Left lobe of liver (tissue), 2 donors: ENCODE measurements around the gene BRD2. TPM values are rescaled to one million over a fixed set of nuclear protein-coding genes. Genes with fewer than 3 reads are reported as not detected.

Experiments
- ATAC-seq: fragments of 200-7000 bp; cut with Tn5 transposase; one replicate; pipeline ENCODE4 v1.9.1; 2020; ENCODE audit warnings: mild to moderate bottlenecking, moderate library complexity
- DNase-seq: peaks from one replicate; pipeline ENCODE4 v3.0.0-alpha.2; 2020; ENCODE audit warnings: low spot score
- total RNA-seq: library from RNA; stranded (reverse); gene quantifications from one replicate; pipeline ENCODE4 v1.2.1, GENCODE V29; 2021
- donor health status: DM: no; HTN: no; CAD: no; lungs with moderate emphysema.
- donor health status: DM: no; HTN: yes; CAD: no.

BRD2 gene
- total RNA-seq, 1 donor from 2014 or later: 76.2 TPM

DNA sequence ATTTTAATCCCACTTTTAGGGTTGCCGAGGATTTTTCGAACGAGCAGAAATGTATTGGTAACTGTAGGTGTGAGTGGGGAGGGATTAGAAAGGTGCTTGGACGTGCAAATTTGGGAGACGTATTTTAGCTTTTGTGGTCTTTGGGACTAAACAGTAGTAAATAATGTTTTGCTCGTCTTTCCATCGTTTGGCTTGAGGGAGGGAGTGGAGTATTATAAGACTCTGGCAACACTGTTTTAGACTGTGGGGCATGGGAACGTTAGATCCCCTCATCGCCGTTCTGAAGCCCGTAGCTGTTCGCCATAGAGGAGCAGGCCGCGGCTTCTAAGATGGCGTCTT, 2.8 kb downstream of the BRD2 start:
- no peak for ATAC-seq
- DNase-seq: no peak

DNA sequence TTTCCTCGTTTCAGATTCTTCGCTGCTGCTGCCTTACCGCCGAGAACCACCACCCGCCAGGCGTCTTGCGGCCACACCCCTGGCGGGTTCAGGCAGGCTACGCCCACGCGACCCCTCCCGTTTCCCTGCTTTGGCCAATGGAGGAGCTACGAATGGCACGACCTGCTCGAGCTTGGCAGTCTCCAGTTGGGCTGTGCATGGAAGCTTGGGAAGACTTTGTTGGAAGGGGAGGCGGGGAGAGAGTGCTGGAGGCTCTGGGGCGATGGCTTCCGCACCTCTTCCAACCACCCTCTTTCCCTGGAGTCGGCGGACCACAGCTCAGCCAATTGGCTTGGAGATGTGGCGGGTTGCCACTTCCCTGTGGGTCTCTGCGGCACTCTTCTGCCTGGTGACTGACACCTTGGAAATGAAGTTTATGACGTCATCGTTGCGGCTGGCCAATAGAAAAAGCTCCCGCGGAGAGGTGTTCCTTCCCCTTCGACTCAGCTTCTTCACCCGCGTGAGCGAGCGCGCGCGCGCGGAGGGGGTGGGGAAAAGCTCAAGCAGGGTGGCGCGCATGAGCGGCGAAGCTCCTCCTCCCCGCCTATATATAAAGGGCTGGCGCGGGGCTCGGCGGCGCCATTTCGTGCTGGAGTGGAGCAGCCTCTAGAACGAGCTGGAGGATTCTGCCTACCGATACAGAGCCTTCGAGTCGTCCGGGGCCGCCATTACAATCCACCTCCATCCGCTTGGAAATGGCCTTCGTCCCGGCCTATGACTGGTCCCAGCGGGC, 3.4 kb downstream of the BRD2 start:
- peak; percentile 48 for ATAC-seq
- DNase-seq: peak; percentile 100

DNA sequence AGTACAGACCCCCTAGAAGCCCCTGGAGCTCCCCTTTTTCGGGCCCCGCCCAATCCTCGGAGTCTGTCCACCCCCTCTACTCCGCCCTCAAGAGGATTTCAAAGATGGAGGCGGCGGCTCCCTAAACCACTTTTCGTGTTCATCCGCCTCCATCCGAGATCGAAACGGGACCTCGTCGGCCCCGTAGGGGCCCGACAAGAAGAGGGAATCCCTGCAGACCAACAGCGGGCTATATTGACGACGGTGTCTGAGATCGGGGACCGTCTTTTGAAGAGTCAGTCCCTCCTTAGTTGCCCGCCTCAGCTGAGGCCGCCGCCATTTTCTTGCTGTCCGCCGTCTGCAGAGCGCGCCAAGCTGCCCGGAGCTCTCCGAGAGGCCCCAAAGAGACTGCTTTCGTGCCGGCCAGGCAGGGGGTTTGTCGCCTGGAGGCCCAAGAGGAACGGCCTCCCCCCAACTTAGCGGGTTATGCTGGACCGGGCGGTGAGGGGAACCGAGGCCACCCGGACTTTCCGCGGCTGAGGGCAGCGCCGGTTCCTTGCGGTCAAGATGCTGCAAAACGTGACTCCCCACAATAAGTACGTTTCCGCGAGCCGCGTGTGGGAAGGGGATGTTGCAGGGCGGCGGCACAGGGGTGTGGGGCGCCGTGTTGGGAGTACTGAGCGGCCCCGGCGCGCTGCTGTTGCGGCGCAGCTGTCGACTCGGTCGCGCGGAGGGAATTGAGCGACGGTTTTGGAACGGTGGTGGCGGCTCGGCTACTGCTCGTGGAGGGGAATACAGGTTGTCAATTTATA, 4.2 kb downstream of the BRD2 start:
- peak; percentile 63 for DNase-seq
- ATAC-seq: no peak

DNA sequence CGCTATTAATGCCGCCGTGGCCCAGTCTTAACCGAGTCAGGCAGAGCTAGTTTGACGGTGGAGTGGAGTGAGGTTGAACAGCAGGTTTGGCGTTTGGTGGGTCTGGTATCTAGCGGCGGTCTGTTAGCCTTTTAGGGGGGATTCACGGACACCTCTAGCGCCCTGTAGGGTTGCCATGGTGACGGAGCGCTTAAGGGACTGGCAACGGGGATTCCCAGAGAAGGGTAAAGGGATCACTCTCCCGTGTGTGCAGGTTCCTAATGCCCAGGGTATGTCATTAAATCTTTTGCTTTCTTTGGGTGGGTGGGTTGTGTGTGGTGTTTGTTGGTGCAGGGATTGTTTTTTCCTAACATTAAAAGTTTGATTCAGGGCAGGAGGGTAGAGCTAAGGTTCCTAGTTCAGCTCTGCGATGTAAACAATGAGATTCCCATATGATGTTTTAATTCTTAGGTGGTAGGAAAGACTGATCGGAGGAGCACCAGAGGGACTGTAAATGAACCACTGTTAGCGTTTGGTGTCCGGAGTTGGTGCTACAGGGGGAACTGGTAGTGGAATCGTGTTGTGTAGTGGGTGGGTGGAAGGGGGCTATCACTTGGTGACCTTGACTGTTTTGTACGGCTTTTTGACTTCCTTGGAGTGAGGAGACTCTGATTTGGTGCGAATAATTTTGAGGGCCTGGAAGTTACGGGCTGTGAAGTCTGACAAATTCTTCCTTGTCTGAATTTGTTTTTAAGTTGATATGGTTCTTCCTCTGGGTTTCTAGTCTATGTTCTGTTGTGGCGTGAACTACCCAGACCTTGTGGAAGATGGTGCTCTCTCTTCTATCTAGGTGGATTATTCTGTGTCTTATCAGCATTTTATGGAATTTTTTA, 5.0 kb downstream of the BRD2 start:
- ATAC-seq (no peak), DNase-seq (no peak)

DNA sequence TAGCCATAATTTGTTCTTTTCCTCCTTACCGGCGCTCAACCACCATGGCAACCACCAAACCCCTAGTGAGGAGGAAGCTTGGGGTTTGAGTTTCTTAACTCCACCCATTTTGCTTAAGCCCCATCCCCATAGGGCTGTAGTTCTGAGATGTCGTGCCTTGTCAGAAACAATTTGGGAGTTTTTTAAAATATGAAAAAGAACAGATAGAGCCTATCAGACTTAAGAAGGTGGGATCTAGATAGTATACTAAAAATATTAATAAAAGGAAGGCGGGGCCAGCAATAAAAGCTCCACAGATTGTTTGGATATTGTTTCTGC, 5.6 kb downstream of the BRD2 start:
- ATAC-seq (no peak), DNase-seq (no peak)

DNA sequence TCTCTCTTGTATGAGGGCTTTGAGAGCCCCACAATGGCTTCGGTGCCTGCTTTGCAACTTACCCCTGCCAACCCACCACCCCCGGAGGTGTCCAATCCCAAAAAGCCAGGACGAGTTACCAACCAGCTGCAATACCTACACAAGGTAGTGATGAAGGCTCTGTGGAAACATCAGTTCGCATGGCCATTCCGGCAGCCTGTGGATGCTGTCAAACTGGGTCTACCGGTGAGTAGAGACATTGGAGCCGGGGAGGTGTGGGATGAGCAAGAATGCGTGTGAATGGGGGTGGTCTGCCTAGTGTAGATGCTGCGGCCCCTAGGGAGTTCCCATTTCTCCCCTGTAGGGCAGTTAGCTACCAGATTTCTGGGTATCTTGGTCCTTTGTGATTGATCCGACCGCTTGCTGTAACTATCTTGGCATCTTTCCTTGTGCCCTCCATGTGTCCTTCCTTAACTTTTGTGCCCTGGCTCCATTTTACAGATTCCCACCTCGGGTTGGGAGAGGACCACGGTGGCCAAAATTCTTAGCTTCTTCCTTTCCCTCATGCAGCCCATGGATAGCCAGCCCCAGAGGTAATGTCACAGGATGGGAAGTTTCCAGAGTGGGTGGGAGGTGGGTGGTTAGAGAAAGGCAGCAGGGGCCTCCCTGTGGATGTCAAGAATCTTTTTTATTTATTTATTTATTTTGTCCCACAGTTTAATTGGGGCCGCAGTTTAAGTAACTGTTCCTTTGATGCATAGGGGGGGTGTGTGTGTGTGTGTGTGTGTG, 6.3 kb downstream of the BRD2 start:
- DNase-seq (no peak), ATAC-seq (no peak)

DNA sequence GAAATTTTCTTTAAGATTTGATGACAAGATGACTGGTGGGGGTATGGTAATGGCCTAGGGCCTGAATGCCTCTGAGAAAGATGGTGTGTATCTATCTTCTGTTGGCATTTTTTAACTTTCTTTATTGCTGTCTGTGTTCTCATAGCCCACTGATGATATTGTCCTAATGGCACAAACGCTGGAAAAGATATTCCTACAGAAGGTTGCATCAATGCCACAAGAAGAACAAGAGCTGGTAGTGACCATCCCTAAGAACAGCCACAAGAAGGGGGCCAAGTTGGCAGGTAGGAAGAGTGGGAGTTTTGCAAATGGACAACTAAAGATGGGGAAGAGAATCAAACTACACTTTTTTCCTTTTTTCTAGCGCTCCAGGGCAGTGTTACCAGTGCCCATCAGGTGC, 7.5 kb downstream of the BRD2 start:
- no peak for DNase-seq
- ATAC-seq: no peak

DNA sequence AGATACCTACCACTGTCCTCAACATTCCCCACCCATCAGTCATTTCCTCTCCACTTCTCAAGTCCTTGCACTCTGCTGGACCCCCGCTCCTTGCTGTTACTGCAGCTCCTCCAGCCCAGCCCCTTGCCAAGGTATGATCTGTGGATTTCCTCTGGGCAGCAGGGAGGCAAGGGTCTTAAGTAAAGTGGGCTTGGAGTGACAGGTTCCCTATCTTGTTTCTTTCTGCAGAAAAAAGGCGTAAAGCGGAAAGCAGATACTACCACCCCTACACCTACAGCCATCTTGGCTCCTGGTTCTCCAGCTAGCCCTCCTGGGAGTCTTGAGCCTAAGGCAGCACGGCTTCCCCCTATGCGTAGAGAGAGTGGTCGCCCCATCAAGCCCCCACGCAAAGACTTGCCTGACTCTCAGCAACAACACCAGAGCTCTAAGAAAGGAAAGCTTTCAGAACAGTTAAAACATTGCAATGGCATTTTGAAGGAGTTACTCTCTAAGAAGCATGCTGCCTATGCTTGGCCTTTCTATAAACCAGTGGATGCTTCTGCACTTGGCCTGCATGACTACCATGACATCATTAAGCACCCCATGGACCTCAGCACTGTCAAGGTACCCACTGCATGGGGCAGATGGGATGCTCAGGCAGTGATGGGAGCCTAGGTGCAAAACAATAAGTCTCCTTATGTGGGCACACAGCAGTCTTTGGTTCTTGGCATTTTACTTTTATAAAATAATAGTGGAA, 8.1 kb downstream of the BRD2 start:
- ATAC-seq: no peak
- no peak for DNase-seq

DNA sequence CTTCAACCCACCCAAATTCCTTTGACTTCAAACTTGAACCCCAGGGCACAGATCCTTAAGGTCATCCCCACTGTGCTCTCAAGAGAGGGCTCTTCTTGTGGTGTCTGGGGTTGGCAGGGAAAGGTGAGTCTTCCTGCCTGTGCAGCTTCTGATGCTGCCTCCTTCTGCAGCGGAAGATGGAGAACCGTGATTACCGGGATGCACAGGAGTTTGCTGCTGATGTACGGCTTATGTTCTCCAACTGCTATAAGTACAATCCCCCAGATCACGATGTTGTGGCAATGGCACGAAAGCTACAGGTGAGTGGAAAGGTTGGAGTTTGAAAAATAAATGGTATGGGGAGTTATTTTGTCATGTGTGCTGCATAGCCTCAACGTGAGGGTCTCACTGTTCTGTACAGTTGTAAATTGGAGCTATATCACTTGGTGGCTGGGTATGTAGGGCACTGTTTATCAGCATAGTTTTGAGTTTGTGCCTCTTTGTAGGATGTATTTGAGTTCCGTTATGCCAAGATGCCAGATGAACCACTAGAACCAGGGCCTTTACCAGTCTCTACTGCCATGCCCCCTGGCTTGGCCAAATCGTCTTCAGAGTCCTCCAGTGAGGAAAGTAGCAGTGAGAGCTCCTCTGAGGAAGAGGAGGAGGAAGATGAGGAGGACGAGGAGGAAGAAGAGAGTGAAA, 9.0 kb downstream of the BRD2 start:
- DNase-seq (no peak), ATAC-seq (no peak)

DNA sequence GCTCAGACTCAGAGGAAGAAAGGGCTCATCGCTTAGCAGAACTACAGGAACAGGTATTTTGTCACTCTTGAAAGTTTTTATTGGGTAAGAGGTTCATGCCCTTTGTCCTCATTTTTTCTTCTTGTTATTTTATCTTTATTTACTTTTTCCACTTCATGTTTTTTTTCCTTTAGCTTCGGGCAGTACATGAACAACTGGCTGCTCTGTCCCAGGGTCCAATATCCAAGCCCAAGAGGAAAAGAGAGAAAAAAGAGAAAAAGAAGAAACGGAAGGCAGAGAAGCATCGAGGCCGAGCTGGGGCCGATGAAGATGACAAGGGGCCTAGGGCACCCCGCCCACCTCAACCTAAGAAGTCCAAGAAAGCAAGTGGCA, 9.5 kb downstream of the BRD2 start:
- ATAC-seq (peak; percentile 22), DNase-seq (no peak)

DNA sequence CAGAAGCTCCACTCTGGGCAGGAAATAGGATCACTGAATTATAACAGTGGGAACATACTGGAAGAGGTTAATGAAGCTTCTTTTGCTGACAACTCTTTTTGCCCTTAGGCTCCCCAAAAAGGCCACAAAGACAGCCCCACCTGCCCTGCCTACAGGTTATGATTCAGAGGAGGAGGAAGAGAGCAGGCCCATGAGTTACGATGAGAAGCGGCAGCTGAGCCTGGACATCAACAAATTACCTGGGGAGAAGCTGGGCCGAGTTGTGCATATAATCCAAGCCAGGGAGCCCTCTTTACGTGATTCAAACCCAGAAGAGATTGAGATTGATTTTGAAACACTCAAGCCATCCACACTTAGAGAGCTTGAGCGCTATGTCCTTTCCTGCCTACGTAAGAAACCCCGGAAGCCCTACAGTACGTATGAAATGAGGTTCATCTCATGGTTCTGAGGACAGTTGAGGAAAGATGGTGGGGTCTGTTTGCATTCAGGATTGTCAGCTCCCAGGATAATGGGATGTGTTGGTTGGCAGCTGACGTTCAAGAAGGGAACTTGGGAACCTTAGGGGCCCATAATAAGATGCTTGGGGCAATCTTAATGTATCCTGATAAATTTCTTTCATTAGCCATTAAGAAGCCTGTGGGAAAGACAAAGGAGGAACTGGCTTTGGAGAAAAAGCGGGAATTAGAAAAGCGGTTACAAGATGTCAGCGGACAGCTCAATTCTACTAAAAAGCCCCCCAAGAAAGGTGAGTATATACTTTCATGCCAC, 11.5 kb downstream of the BRD2 start:
- ATAC-seq (no peak), DNase-seq (no peak)

DNA sequence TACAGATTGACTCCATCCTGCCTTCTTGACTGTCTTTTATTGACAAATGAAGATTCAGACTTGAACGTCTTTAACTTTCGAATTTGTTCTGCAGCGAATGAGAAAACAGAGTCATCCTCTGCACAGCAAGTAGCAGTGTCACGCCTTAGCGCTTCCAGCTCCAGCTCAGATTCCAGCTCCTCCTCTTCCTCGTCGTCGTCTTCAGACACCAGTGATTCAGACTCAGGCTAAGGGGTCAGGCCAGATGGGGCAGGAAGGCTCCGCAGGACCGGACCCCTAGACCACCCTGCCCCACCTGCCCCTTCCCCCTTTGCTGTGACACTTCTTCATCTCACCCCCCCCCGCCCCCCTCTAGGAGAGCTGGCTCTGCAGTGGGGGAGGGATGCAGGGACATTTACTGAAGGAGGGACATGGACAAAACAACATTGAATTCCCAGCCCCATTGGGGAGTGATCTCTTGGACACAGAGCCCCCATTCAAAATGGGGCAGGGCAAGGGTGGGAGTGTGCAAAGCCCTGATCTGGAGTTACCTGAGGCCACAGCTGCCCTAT, 12.2 kb downstream of the BRD2 start:
- no peak for DNase-seq
- no peak for ATAC-seq

DNA sequence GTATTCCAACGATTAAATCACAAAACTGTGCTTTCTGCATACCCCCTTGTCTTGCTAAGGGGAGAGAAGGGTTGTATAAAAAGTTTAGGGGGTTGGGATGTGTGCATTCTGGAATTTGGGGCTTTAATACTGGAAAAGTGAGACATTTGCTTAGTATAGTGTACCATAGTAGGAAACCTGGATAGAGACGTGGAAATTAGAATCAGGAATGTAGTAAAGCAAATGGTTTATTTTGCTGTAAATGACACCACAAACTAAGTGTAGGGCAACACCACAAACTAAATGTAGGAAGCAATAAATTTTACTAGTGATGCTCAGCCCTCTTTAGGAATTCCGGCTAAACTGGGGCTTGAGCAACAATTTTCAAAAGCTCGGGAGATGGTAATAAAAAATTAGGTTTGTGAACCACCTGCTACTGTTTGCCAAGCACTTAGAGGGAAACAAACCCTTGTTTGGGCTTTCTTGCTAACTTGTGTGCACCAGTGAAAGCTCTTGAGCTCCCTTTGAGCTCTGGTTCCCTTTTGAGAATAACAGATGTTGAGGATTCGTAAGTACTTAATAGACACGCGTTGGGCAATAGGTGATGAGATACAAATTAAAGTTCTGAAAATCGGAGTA, 13.8 kb downstream of the BRD2 start:
- no peak for ATAC-seq
- no peak for DNase-seq

DNA sequence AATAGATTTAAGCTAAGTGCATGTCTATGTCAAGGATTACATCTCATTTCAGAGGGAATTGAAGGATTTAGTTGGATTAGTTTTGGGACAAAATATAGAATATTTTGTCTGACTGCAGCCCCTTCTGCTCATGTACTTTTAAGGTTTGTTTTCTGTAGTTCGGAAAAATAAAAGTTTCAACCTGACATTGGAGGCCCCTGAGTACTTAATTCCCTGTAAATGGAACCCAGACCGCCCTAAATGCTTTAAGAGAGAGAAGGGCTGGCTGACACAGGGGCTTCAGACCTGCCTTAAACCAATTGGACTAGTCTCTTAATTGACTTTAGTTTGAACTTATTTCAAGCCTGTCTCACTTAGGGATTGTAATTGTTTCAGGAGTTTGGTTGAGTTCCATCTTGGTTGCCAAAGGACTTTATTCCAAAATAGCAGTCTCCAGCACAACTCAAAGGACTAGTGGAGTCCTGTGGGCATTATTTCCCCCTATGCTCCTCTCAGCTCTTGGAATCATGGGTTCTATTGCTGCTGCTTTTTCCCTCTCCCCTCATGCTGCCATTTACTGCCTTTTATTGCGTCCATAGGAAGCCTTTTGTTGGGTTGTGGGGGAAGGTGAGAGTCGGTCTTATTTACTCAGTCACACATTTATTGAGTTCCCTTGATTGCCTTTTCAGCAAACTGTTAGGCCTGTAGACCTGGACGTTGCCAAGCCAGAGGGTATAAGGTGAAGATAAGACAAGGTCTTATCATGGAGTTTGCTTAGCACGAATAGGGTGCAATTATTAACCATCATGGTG, 14.5 kb downstream of the BRD2 start:
- ATAC-seq (no peak), DNase-seq (no peak)

DNA sequence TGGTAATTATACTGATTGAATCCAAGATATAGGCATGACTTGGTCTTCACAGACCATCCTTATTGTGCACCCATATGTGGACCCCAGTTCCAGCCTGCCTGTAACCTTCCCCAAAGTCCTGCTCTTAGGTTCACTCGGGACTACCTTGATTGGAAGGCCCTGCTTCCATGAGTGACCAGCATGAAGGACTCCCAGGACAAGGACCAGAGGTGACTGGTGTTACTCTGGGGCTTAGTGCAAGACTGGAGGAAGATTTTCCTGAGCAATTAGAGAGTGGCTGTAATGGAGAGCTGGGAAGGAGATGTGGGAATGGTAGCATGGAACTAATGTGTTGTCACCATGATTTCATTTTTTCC, 15.1 kb downstream of the BRD2 start:
- ATAC-seq: peak; percentile 7
- no peak for DNase-seq

DNA sequence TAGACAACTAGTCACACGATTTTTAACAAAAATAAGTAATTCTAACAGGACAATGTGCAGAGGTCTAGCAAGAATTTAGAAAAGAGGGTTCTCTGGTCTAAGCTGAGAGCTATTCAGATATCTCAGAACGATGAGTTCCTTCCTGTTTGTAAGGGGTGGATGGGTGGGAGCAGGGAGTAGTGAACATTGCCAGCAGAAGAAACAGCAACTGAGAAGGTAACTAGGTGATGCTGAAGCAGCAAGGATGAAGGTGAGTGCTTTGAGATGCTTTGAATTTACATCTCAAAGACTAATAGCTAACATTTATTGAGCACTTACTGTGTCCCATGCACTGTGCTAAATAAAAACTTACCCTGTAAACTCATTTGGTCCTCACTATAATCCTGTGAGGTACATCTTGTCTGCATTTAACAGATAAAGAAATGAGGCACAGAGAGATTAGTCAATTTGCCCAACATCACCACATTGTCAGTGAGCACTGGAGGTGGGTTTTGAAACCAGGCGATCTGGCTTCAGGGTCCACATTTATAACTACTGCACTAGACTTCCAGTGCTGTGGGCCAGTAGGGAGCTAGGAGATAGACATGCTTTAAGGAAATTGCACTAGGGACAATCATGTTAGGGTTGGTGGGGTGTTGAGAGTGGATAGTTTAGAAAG, 15.7 kb downstream of the BRD2 start:
- ATAC-seq: peak; percentile 3
- no peak for DNase-seq
